Loucy (cell line): ENCODE data around the gene KSR1.
A peak's percentile ranks its signal among the peaks of the same experiment; 100 is the strongest.

Experiments
- H2AFZ ChIP-seq: fragments of 200-600 bp; sonication (generic); 2 replicates; pipeline ENCODE4 v1.6.0; 2016; ENCODE audit warnings: antibody characterized with exemption, mild to moderate bottlenecking, low read length, moderate library complexity
- H3F3A ChIP-seq: fragments of 200-600 bp; 2 replicates; pipeline ENCODE4 v1.6.0; 2016; ENCODE audit warnings: antibody characterized with exemption, low read depth, mild to moderate bottlenecking
- H3K27me3 ChIP-seq: fragments of 200-600 bp; sonication (generic); 2 replicates; pipeline ENCODE4 v1.6.1; 2014; ENCODE audit warnings: low read length, mild to moderate bottlenecking; ENCODE audit not compliant: insufficient read depth, poor library complexity, severe bottlenecking
- H3K36me3 ChIP-seq: fragments of 200-600 bp; sonication (generic); 2 replicates; pipeline ENCODE4 v1.6.1; 2016; ENCODE audit warnings: low read length; ENCODE audit not compliant: insufficient read depth
- H3K4me1 ChIP-seq: fragments of 200-600 bp; sonication (generic); 2 replicates; pipeline ENCODE4 v1.5.1; 2014; ENCODE audit warnings: low read length, mild to moderate bottlenecking; ENCODE audit not compliant: insufficient read depth, poor library complexity, severe bottlenecking
- H3K4me2 ChIP-seq: fragments of 200-600 bp; sonication (generic); 2 replicates; pipeline ENCODE4 v1.6.0; 2014; ENCODE audit warnings: antibody characterized with exemption, low read length, low read depth, mild to moderate bottlenecking; ENCODE audit not compliant: poor library complexity, severe bottlenecking
- H3K4me3 ChIP-seq: fragments of 200-600 bp; sonication (generic); 2 replicates; pipeline ENCODE4 v1.5.1; 2014; ENCODE audit warnings: low read length, mild to moderate bottlenecking, mixed read lengths; ENCODE audit not compliant: poor library complexity, severe bottlenecking
- H3K79me2 ChIP-seq: fragments of 200-600 bp; sonication (generic); 2 replicates; pipeline ENCODE4 v1.6.1; 2014; ENCODE audit warnings: low read length; ENCODE audit not compliant: insufficient read depth
- H3K9ac ChIP-seq: fragments of 200-600 bp; sonication (generic); 2 replicates; pipeline ENCODE4 v1.6.0; 2014; ENCODE audit warnings: mild to moderate bottlenecking, low read depth, low read length, moderate library complexity; ENCODE audit not compliant: poor library complexity, severe bottlenecking
- H3K9me2 ChIP-seq: fragments of 200-600 bp; sonication (generic); replicated peaks from 2 replicates; pipeline ENCODE4 v1.6.1; 2016; ENCODE audit warnings: low read depth, low read length, mixed read lengths
- H3K9me3 ChIP-seq: fragments of 200-600 bp; sonication (generic); 2 replicates; pipeline ENCODE4 v1.6.1; 2014; ENCODE audit warnings: mild to moderate bottlenecking, antibody characterized with exemption, low read length, low read depth; ENCODE audit not compliant: insufficient read depth
- H4K20me1 ChIP-seq: fragments of 200-600 bp; sonication (generic); 2 replicates; pipeline ENCODE4 v1.6.0; 2014; ENCODE audit warnings: antibody characterized with exemption, low read length, mild to moderate bottlenecking; ENCODE audit not compliant: insufficient read depth, poor library complexity, severe bottlenecking
- EZH2phosphoT487 ChIP-seq: fragments of 200-600 bp; IDR thresholded peaks from 2 replicates; pipeline ENCODE4 v1.6.1; 2018; ENCODE audit warnings: antibody characterized with exemption, mild to moderate bottlenecking, moderate library complexity, borderline replicate concordance
- TF ChIP-seq, protein P1 (sequence below): fragments of 200-600 bp; sonication (generic); conservative IDR thresholded peaks from 2 replicates; pipeline ENCODE4 v1.5.1; 2014; ENCODE audit warnings: mild to moderate bottlenecking, antibody characterized with exemption, low read length

KSR1 gene

GRCh38 chr17:27613433-27613832 is 157.2 kb downstream of the KSR1 start:
- TF ChIP-seq, protein P1, sequence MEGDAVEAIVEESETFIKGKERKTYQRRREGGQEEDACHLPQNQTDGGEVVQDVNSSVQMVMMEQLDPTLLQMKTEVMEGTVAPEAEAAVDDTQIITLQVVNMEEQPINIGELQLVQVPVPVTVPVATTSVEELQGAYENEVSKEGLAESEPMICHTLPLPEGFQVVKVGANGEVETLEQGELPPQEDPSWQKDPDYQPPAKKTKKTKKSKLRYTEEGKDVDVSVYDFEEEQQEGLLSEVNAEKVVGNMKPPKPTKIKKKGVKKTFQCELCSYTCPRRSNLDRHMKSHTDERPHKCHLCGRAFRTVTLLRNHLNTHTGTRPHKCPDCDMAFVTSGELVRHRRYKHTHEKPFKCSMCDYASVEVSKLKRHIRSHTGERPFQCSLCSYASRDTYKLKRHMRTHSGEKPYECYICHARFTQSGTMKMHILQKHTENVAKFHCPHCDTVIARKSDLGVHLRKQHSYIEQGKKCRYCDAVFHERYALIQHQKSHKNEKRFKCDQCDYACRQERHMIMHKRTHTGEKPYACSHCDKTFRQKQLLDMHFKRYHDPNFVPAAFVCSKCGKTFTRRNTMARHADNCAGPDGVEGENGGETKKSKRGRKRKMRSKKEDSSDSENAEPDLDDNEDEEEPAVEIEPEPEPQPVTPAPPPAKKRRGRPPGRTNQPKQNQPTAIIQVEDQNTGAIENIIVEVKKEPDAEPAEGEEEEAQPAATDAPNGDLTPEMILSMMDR: no peak
- no peak overlapping the region for H3K4me2 ChIP-seq
- H3K79me2 ChIP-seq: no peaks in the 10 kb centered on the region
- H2AFZ ChIP-seq: no peak overlapping the region
- no peaks in the 10 kb centered on the region for H3K9me2 ChIP-seq
- H3K36me3 ChIP-seq: peaks cover 27% of the 10 kb centered on the region; the same call in 1 of the 2 replicates
- H3K4me1 ChIP-seq: peaks cover 36% of the 10 kb centered on the region
- H3K27me3 ChIP-seq: no peaks in the 10 kb centered on the region
- H3K9me3 ChIP-seq: no peaks in the 10 kb centered on the region
- H4K20me1 ChIP-seq: no peaks in the 10 kb centered on the region
- H3F3A ChIP-seq: peaks cover 13% of the 10 kb centered on the region
- no peak overlapping the region for H3K4me3 ChIP-seq
- no peak overlapping the region for H3K9ac ChIP-seq

GRCh38 chr17:27615121-27615520 is 158.9 kb downstream of the KSR1 start:
- H3K4me2 ChIP-seq: peak overlapping the region; percentile 53
- no peaks in the 10 kb centered on the region for H3K9me3 ChIP-seq
- H3K27me3 ChIP-seq: no peaks in the 10 kb centered on the region
- H3F3A ChIP-seq: peaks cover 13% of the 10 kb centered on the region
- no peaks in the 10 kb centered on the region for H3K9me2 ChIP-seq
- H3K4me3 ChIP-seq: no peak overlapping the region
- H3K79me2 ChIP-seq: no peaks in the 10 kb centered on the region
- H3K9ac ChIP-seq: no peak overlapping the region
- H2AFZ ChIP-seq: no peak overlapping the region
- H3K4me1 ChIP-seq: peaks cover 36% of the 10 kb centered on the region
- no peak for TF ChIP-seq EZH2phosphoT487
- TF ChIP-seq, protein P1: no peak
- peaks cover 27% of the 10 kb centered on the region; the same call in 1 of the 2 replicates for H3K36me3 ChIP-seq
- no peaks in the 10 kb centered on the region for H4K20me1 ChIP-seq

GRCh38 chr17:27616414-27616813 is 160.2 kb downstream of the KSR1 start:
- Histone ChIP-seq H3K9ac (peak overlapping the region; percentile 44), H3K9me2 (no peaks in the 10 kb centered on the region), H3K4me2 (peak overlapping the region; percentile 53), H3K36me3 (peaks cover 37% of the 10 kb centered on the region; the same call in 1 of the 2 replicates), H3F3A (peaks cover 13% of the 10 kb centered on the region), H3K4me1 (peaks cover 36% of the 10 kb centered on the region), H3K79me2 (no peaks in the 10 kb centered on the region), H3K4me3 (peak overlapping the region; percentile 14), H2AFZ (no peak overlapping the region), H3K27me3 (no peaks in the 10 kb centered on the region), H3K9me3 (no peaks in the 10 kb centered on the region), H4K20me1 (no peaks in the 10 kb centered on the region)
- no peak for TF ChIP-seq EZH2phosphoT487
- TF ChIP-seq, protein P1: no peak
